Activated CD4-positive, alpha-beta T cell treated with anti-CD3 and anti-CD28 coated beads for 36 hours (primary cell): ENCODE data around the gene UPF2. TPM values are rescaled to one million over a fixed set of nuclear protein-coding genes. Genes with fewer than 3 reads are reported as not detected.

Source experiments
- ATAC-seq: fragments of 200-7000 bp; cut with Tn5 transposase; one replicate; pipeline ENCODE4 v1.10.0; 2021; ENCODE audit warnings: mild to moderate bottlenecking, moderate library complexity
- CTCF ChIA-PET: fragments of 350-600 bp; sonication (Branson Sonifier 250); formaldehyde crosslinking; loops from one replicate; lab custom pipeline; 2021; ENCODE audit warnings: antibody characterized with exemption; lab: Charles Lee
- POLR2A ChIA-PET: fragments of 350-600 bp; sonication (Branson Sonifier 250); formaldehyde crosslinking; loops from one replicate; lab custom pipeline; 2021; ENCODE audit warnings: antibody characterized with exemption, inconsistent platforms; lab: Charles Lee
- DNase-seq: peaks from one replicate; pipeline ENCODE4 v3.0.0-alpha.2; 2020
- H3K27ac Mint-ChIP-seq: one replicate; pipeline ENCODE4 v1.8.0; 2021; ENCODE audit warnings: mixed read lengths
- H3K27me3 Mint-ChIP-seq: one replicate; pipeline ENCODE4 v1.8.0; 2021; ENCODE audit warnings: mixed read lengths
- H3K36me3 Mint-ChIP-seq: one replicate; pipeline ENCODE4 v1.8.0; 2021; ENCODE audit warnings: low read depth, mixed read lengths
- H3K4me1 Mint-ChIP-seq: one replicate; pipeline ENCODE4 v1.8.0; 2021; ENCODE audit warnings: mixed read lengths
- H3K4me3 Mint-ChIP-seq: one replicate; pipeline ENCODE4 v1.8.0; 2021; ENCODE audit warnings: mild to moderate bottlenecking, moderate library complexity, mixed read lengths
- H3K9me3 Mint-ChIP-seq: one replicate; pipeline ENCODE4 v1.8.0; 2021; ENCODE audit warnings: low read depth, mixed read lengths
- intact Hi-C, 2 experiments: fragments of 100-400 bp; cut with DNase I in 1 of 2; cut with micrococcal nuclease in 1 of 2; formaldehyde crosslinking; loops; one replicate each; pipeline versions ENCODE4 v1.14.2 to v1.15.1; 2022 to 2024; cut with DNase I, micrococcal nuclease
- total RNA-seq, 2 experiments: library from RNA; stranded (reverse); gene quantifications; one replicate each; pipeline ENCODE4 v1.2.3, GENCODE V29; 2021

The UPF2 gene
- total RNA-seq, 2 experiments from 2014 or later, result 34.2 to 46.8 TPM

DNA sequence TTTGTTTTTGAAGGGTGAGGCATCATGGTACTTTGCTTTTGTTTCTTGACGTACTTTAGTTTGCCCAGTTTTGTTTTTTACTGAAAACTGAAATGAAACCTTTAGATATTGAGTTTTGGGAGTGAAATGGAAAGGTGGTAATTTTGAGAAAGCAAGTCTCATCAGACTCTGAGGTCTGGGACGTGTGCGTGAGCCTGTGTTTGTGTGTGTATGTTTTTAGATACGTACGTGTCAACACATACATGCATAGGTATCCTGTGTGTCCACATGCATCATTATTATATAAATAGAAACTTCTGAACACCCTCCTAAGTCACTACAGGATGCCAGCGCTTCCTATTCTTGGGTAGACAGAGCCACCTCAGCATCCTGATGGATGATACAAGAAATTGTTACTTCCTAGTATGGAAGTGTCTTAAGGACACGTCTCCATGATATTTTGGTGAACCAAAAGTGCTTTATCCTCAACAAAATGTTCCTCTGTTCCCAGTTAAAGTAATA is 171.7 kb downstream of the UPF2 start:
- Mint-ChIP-seq H3K4me1 (peaks cover 17% of the 10 kb centered on the region), H3K27ac (no peak overlapping the region), H3K27me3 (peaks cover 6% of the 10 kb centered on the region), H3K36me3 (no peaks in the 10 kb centered on the region), H3K4me3 (no peak overlapping the region), H3K9me3 (no peaks in the 10 kb centered on the region)
- ChIA-PET CTCF (no interaction called here), POLR2A (no interaction called here)
- peak; percentile 24 for ATAC-seq
- no peak for DNase-seq
- intact Hi-C loops, result no loop called here

DNA sequence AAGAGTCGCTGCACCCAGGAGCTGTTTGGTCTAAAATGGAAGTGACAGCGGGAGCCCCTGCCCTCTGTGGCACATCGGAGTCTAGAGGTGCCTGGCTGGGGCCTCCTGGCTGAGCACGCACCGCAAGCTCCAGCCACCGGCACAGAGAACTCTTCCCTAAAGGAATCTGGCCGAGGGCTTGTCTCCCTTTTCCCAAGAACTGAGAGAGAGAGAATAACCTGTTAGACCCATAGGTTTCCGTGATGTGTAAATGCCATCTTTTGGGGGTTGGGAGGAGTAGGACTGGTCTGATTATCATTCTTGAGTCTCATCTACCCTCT is 172.2 kb downstream of the UPF2 start:
- Mint-ChIP-seq H3K4me1 (peaks cover 17% of the 10 kb centered on the region), H3K36me3 (no peaks in the 10 kb centered on the region), H3K27me3 (peaks cover 9% of the 10 kb centered on the region), H3K4me3 (no peak overlapping the region), H3K9me3 (no peaks in the 10 kb centered on the region), H3K27ac (no peak overlapping the region)
- ChIA-PET CTCF (no interaction called here), POLR2A (no interaction called here)
- DNase-seq (no peak), ATAC-seq (no peak)
- intact Hi-C loops, result no loop called here

Other genes with a start within 250 kb of the UPF2 start
- under 1 TPM; 0.78 to 0.88 TPM for gene PROSER2, start 219.5 kb downstream of the UPF2 start, total RNA-seq
- gene DHTKD1, start 26.1 kb upstream of the UPF2 start, total RNA-seq, result 10 to 100 TPM; 13.0 to 15.5 TPM
- gene SEC61A2, start 86.9 kb upstream of the UPF2 start, total RNA-seq, result 10 to 100 TPM; 11.3 to 12.0 TPM
- gene NUDT5, start 153.1 kb upstream of the UPF2 start, total RNA-seq, result 100 to 1,000 TPM in 1 of 2 experiments, 10 to 100 TPM in 1; 99.9 to 108 TPM
- gene CDC123, start 153.4 kb upstream of the UPF2 start, total RNA-seq, result 100 to 1,000 TPM; 129 to 151 TPM